GM10266 (cell line): Measurements from ENCODE around the gene CHRM2.

Experiments used
- DNase-seq: peaks from one replicate; pipeline ENCODE4 v3.0.0; 2012; ENCODE audit errors: extremely low spot score
- CTCF ChIP-seq: IDR thresholded peaks from 2 replicates; pipeline ENCODE4 v1.5.1; 2012; ENCODE audit warnings: mild to moderate bottlenecking, low read depth; ENCODE audit not compliant: control insufficient read depth, insufficient read depth; ENCODE audit errors: missing control alignments

The CHRM2 gene

GRCh38 chr7:137001041-137001440 lies 132.6 kb downstream of the CHRM2 start:
- TF ChIP-seq CTCF = no peak

GRCh38 chr7:137001478-137001877 lies 133.0 kb downstream of the CHRM2 start:
- no peak for DNase-seq
- TF ChIP-seq CTCF = no peak

More at GRCh38 chr7:137001041-137001440, 132.6 kb downstream of the CHRM2 start:
- no peak for DNase-seq

GRCh38 chr7:137003086-137003485 lies 134.6 kb downstream of the CHRM2 start:
- TF ChIP-seq CTCF = no peak

GRCh38 chr7:137003566-137003965 lies 135.1 kb downstream of the CHRM2 start:
- no peak for TF ChIP-seq CTCF
- DNase-seq = no peak

More at GRCh38 chr7:137003086-137003485, 134.6 kb downstream of the CHRM2 start:
- no peak for DNase-seq

- DNase-seq = no peak
- TF ChIP-seq CTCF = no peak
Measured at GRCh38 chr7:137005873-137006272, 137.4 kb downstream of the CHRM2 start.

GRCh38 chr7:137006293-137006692 lies 137.8 kb downstream of the CHRM2 start:
- DNase-seq = no peak
- TF ChIP-seq CTCF = no peak

- TF ChIP-seq CTCF = no peak
- DNase-seq = no peak
Measured at GRCh38 chr7:137007001-137007694, 138.7 kb downstream of the CHRM2 start.
